Peyer's patch (tissue), 4 donors: Measurements from ENCODE around the gene ZNF276. TPM values are rescaled to one million over a fixed set of nuclear protein-coding genes. Genes with fewer than 3 reads are reported as not detected.

Experiments used
- DNase-seq, 3 donors: peaks; one replicate each; pipeline ENCODE4 v3.0.0-alpha.2; 2017 to 2019
- H3K27ac ChIP-seq, 4 donors: fragments of 200-600 bp; sonication (generic); one replicate each; pipeline ENCODE4 v1.5.1; 2016 to 2019
- H3K27me3 ChIP-seq, 2 donors: fragments of 200-600 bp; sonication (generic); one replicate each; pipeline ENCODE4 v1.5.1; 2019
- H3K36me3 ChIP-seq, 3 donors: fragments of 200-600 bp; sonication (generic); one replicate each; pipeline ENCODE4 v1.5.1; 2016 to 2019
- H3K4me1 ChIP-seq, 4 donors: fragments of 200-600 bp; sonication (generic); one replicate each; pipeline ENCODE4 v1.5.1; 2016 to 2019
- H3K4me3 ChIP-seq, 4 donors: fragments of 200-600 bp; sonication (generic); 1 replicate in 3 of 4; 2 replicates in 1 of 4; pipeline ENCODE4 v1.5.1; 2016 to 2019; ENCODE audit warnings: mild to moderate bottlenecking in 1 of 4
- H3K9me3 ChIP-seq, 4 donors: fragments of 200-600 bp; sonication (generic); one replicate each; pipeline ENCODE4 v1.5.1; 2016 to 2019; ENCODE audit warnings: mild to moderate bottlenecking in 1 of 4
- CTCF ChIP-seq, 6 experiments: fragments of 450-650 bp in 4 of 6; fragments of 200-600 bp in 2 of 6; sonication (generic) in 1 of 6; IDR thresholded peaks; one replicate each; pipeline ENCODE4 v1.5.1; 2017 to 2019; ENCODE audit warnings: antibody characterized with exemption in 6 of 6, mild to moderate bottlenecking in 3 of 6, moderate library complexity in 1 of 6
- POLR2A ChIP-seq, 2 donors: fragments of 450-650 bp; IDR thresholded peaks; one replicate each; pipeline ENCODE4 v1.5.1; 2017; ENCODE audit warnings: antibody characterized with exemption in 2 of 2, mild to moderate bottlenecking in 2 of 2, moderate library complexity in 2 of 2
- total RNA-seq, 4 donors: library from RNA; depleted of rRNA; stranded (reverse); fragments of >200 nt; gene quantifications; one replicate each; pipeline ENCODE4 v1.1.0, GENCODE V29; 2016

The ZNF276 gene
- total RNA-seq, 4 donors from 2014 or later: 59.0 to 270 (median 125) TPM

GRCh38 chr16:89700100-89700648 lies 21.2 kb upstream of the ZNF276 start:
- H3K36me3 ChIP-seq: peaks cover 0 to 29% (median 0%) of the 10 kb centered on the region in 3 donors
- H3K4me3 ChIP-seq: peak overlapping the region; percentile 70 to 87 (median 78)
- DNase-seq: peak; percentile 100
- TF ChIP-seq CTCF (IDR thresholded peaks at IDR 0.05) (peak; percentile 83 to 98 (median 94)), POLR2A (IDR thresholded peaks at IDR 0.05) (peak; percentile 34 to 77)
- no peaks in the 10 kb centered on the region for H3K27me3 ChIP-seq
- no peaks in the 10 kb centered on the region for H3K9me3 ChIP-seq
- peak overlapping the region; percentile 88 to 95 (median 92) for H3K27ac ChIP-seq
- H3K4me1 ChIP-seq: peaks cover 0 to 40% (median 19%) of the 10 kb centered on the region in 4 donors

GRCh38 chr16:89700649-89701424 lies 20.5 kb upstream of the ZNF276 start:
- Histone ChIP-seq H3K27ac (peak overlapping the region; percentile 88 to 95 (median 92)), H3K9me3 (no peaks in the 10 kb centered on the region), H3K36me3 (peaks cover 0 to 22% (median 0%) of the 10 kb centered on the region in 3 donors), H3K4me1 (peaks cover 0 to 38% (median 19%) of the 10 kb centered on the region in 4 donors), H3K27me3 (no peaks in the 10 kb centered on the region), H3K4me3 (peak overlapping the region; percentile 70 to 87 (median 78))
- peak; percentile 58 to 88 (median 84) for DNase-seq
- TF ChIP-seq POLR2A (IDR thresholded peaks at IDR 0.05) (peak in 1 of 2 donors; percentile 24), CTCF (IDR thresholded peaks at IDR 0.05) (peak in 4 of 6 experiments; percentile 16 to 51 (median 26))

GRCh38 chr16:89701425-89702406 lies 19.6 kb upstream of the ZNF276 start, which contains the start of gene SPATA2L:
SPATA2L (minus strand) TSS chr16:89701705; CDS start chr16:89701232, 473 bp downstream.
- H3K4me1 ChIP-seq: peaks cover 0 to 35% (median 15%) of the 10 kb centered on the region in 4 donors
- no peaks in the 10 kb centered on the region for H3K27me3 ChIP-seq
- H3K27ac ChIP-seq: peak within 1 kb of the TSS; percentile 88 to 95 (median 92)
- peak within 1 kb of the TSS; percentile 70 to 87 (median 78) for H3K4me3 ChIP-seq
- DNase-seq: peak; percentile 97 to 99 (median 99)
- no peaks in the 10 kb centered on the region for H3K9me3 ChIP-seq
- peaks cover 0 to 16% (median 0%) of the 10 kb centered on the region in 3 donors for H3K36me3 ChIP-seq
- TF ChIP-seq POLR2A (IDR thresholded peaks at IDR 0.05): peak; percentile 86 to 87
- peak in 5 of 6 experiments; percentile 17 to 51 (median 38) for TF ChIP-seq CTCF (IDR thresholded peaks at IDR 0.05)

GRCh38 chr16:89704281-89704680 lies 17.1 kb upstream of the ZNF276 start:
- no peaks in the 10 kb centered on the region for H3K9me3 ChIP-seq
- no peak for DNase-seq
- no peak overlapping the region for H3K4me3 ChIP-seq
- H3K4me1 ChIP-seq: peaks cover 0 to 42% (median 11%) of the 10 kb centered on the region in 4 donors
- H3K27me3 ChIP-seq: no peaks in the 10 kb centered on the region
- no peaks in the 10 kb centered on the region for H3K36me3 ChIP-seq
- TF ChIP-seq CTCF (IDR thresholded peaks at IDR 0.05) (no peak), POLR2A (IDR thresholded peaks at IDR 0.05) (no peak)
- H3K27ac ChIP-seq: no peak overlapping the region

- Histone ChIP-seq H3K4me3 (no peak overlapping the region), H3K27ac (no peak overlapping the region), H3K36me3 (no peaks in the 10 kb centered on the region), H3K27me3 (no peaks in the 10 kb centered on the region), H3K9me3 (no peaks in the 10 kb centered on the region), H3K4me1 (peaks cover 0 to 35% (median 9%) of the 10 kb centered on the region in 4 donors)
- TF ChIP-seq CTCF (IDR thresholded peaks at IDR 0.05): no peak
- TF ChIP-seq POLR2A (IDR thresholded peaks at IDR 0.05): no peak
- DNase-seq: no peak
Measured at GRCh38 chr16:89705006-89705405, 16.3 kb upstream of the ZNF276 start.
